ENCODE measurements around the gene PKMYT1.

DNA sequence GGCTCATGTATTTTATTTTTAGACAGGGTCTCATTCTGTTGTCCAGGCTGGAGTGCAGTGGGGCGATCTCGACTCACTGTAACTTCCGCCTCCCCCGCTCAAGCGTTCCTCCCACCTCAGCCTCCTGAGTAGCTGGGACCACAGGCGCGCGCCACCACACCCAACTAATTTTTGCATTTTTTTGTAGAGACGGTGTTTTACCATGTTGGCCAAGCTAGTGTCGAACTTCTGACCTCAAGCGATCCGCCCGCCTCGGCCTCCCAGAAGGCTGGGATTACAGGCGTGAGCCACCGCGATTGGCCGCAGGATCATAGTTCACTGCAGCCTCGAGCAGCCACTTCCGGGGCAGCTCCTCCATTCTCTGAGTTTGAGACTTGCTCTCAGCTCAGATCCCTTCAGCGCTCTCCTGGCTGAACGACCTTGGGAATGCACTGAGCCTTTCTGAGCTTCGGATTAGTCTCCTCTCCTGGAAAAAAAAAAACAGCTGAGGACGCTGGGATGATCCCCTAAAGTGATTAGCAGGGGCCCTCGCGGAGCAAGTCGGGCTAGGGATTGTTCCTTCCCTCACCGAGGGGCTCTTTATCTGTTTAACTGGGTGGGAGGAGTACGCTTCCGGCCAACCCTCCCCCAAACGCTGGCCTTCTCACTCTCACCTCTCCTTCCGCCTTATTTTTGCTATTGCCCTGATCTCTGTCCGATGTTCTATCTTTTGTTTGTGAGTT is 1.1 kb upstream of the PKMYT1 start:
- TF ChIP-seq RAD21 (IDR thresholded peaks at IDR 0.05; ENCODE audit: low read length) = no peak
- TF ChIP-seq CTCF (conservative IDR thresholded peaks at IDR 0.05; ENCODE audit: low read depth, low read length) = no peak
- TF ChIP-seq FOS (IDR thresholded peaks at IDR 0.05; ENCODE audit: low read depth, low read length) = no peak
- no peak for TF ChIP-seq USF2 (IDR thresholded peaks at IDR 0.05; ENCODE audit: low read depth, low read length)
- TF ChIP-seq RCOR1 (IDR thresholded peaks at IDR 0.05; ENCODE audit: insufficient replicate concordance, low read length) = no peak
- TF ChIP-seq POLR2A (IDR thresholded peaks at IDR 0.05; ENCODE audit: low read depth, low read length) = no peak
- no peak for TF ChIP-seq MAFK (IDR thresholded peaks at IDR 0.05; ENCODE audit: low read depth, low read length)
- no peak for TF ChIP-seq RFX5 (IDR thresholded peaks at IDR 0.05; ENCODE audit: low read depth, low read length)
